Mesenchymal stem cell (in vitro differentiated cells and primary cell): ENCODE data around the gene FBXL2.

Source experiments
- DNase-seq: peaks from one replicate; pipeline ENCODE4 v3.0.0-alpha.2; 2013
- H2AFZ ChIP-seq: one replicate; pipeline ENCODE4 v1.6.1; 2013; ENCODE audit warnings: low read depth, mild to moderate bottlenecking, control low read depth, inconsistent platforms, low read length, moderate library complexity
- H2AK5ac ChIP-seq: 2 replicates; pipeline ENCODE4 v1.6.1; 2013; ENCODE audit warnings: low read length, moderate library complexity, mild to moderate bottlenecking, inconsistent platforms; ENCODE audit not compliant: severe bottlenecking
- H2BK120ac ChIP-seq: one replicate; pipeline ENCODE4 v1.6.1; 2013; ENCODE audit warnings: low read depth, mild to moderate bottlenecking, inconsistent platforms, low read length, moderate library complexity
- H2BK12ac ChIP-seq, 2 experiments: one replicate each; pipeline ENCODE4 v1.6.1; 2013; ENCODE audit warnings: inconsistent platforms in 2 of 2, low read length in 2 of 2, mild to moderate bottlenecking in 2 of 2, moderate library complexity in 2 of 2, control low read depth in 1 of 2
- H2BK15ac ChIP-seq: one replicate; pipeline ENCODE4 v1.6.1; 2013; ENCODE audit warnings: mild to moderate bottlenecking, low read depth, inconsistent platforms; ENCODE audit not compliant: poor library complexity, severe bottlenecking
- H2BK5ac ChIP-seq: 2 replicates; pipeline ENCODE4 v1.6.1; 2013; ENCODE audit warnings: low read depth, mild to moderate bottlenecking, low read length, control low read depth, inconsistent platforms; ENCODE audit not compliant: poor library complexity, severe bottlenecking
- H3K14ac ChIP-seq, 2 experiments: one replicate each; pipeline ENCODE4 v1.6.1; 2013; ENCODE audit warnings: inconsistent platforms in 2 of 2, low read length in 2 of 2, control low read depth in 1 of 2, mild to moderate bottlenecking in 1 of 2, moderate library complexity in 1 of 2
- H3K18ac ChIP-seq, 2 experiments: one replicate each; pipeline ENCODE4 v1.6.1; 2013; ENCODE audit warnings: inconsistent platforms in 2 of 2, low read length in 2 of 2, control low read depth in 1 of 2, low read depth in 1 of 2, mild to moderate bottlenecking in 1 of 2
- H3K23ac ChIP-seq, 2 experiments: one replicate each; pipeline ENCODE4 v1.6.1; 2013; ENCODE audit warnings: inconsistent platforms in 2 of 2, low read length in 2 of 2, mild to moderate bottlenecking in 2 of 2, moderate library complexity in 2 of 2, control low read depth in 1 of 2
- H3K27ac ChIP-seq: 2 replicates; pipeline ENCODE4 v1.5.1; 2013; ENCODE audit warnings: mild to moderate bottlenecking, moderate library complexity, low read length, control low read depth, inconsistent platforms; ENCODE audit not compliant: poor library complexity, severe bottlenecking
- H3K27me3 ChIP-seq, 2 experiments: 2 replicates each; pipeline versions ENCODE4 v1.6.1 to v1.7.0; 2013; ENCODE audit warnings: low read length in 2 of 2, mild to moderate bottlenecking in 2 of 2, moderate library complexity in 2 of 2, control low read depth in 1 of 2, inconsistent platforms in 1 of 2; ENCODE audit not compliant: control insufficient read depth in 1 of 2, insufficient read depth in 1 of 2
- H3K36me3 ChIP-seq, 2 experiments: 2 replicates each; pipeline versions ENCODE4 v1.6.1 to v1.7.0; 2013; ENCODE audit warnings: low read length in 2 of 2, control low read depth in 1 of 2, inconsistent platforms in 1 of 2, low read depth in 1 of 2, mild to moderate bottlenecking in 1 of 2; ENCODE audit not compliant: insufficient read depth in 2 of 2, control insufficient read depth in 1 of 2
- H3K4ac ChIP-seq, 2 experiments: one replicate each; pipeline ENCODE4 v1.6.1; 2013; ENCODE audit warnings: inconsistent platforms in 2 of 2, low read length in 2 of 2, mild to moderate bottlenecking in 2 of 2, moderate library complexity in 2 of 2, control low read depth in 1 of 2, low read depth in 1 of 2
- H3K4me1 ChIP-seq: 2 replicates; pipeline ENCODE4 v1.6.1; 2013; ENCODE audit warnings: low read depth, low read length, control low read depth; ENCODE audit not compliant: control insufficient read depth, insufficient read depth
- H3K4me2 ChIP-seq: 2 replicates; pipeline ENCODE4 v1.6.1; 2013; ENCODE audit warnings: low read length, mild to moderate bottlenecking, inconsistent platforms; ENCODE audit not compliant: poor library complexity, severe bottlenecking
- H3K4me3 ChIP-seq, 2 experiments: 2 replicates each; pipeline versions ENCODE4 v1.5.1 to v1.7.0; 2013; ENCODE audit warnings: low read length in 2 of 2, mild to moderate bottlenecking in 2 of 2, control low read depth in 1 of 2, low read depth in 1 of 2; ENCODE audit not compliant: insufficient read depth in 1 of 2
- H3K79me1 ChIP-seq: replicated peaks from 2 replicates; pipeline ENCODE4 v1.6.1; 2013; ENCODE audit warnings: mild to moderate bottlenecking, control low read depth, low read length, inconsistent platforms; ENCODE audit not compliant: poor library complexity, severe bottlenecking
- H3K9ac ChIP-seq: 2 replicates; pipeline ENCODE4 v1.7.0; 2013; ENCODE audit warnings: mild to moderate bottlenecking, low read length, moderate library complexity
- H3K9me3 ChIP-seq: 2 replicates; pipeline ENCODE4 v1.7.0; 2013; ENCODE audit warnings: mild to moderate bottlenecking, low read length; ENCODE audit not compliant: control insufficient read depth
- H4K8ac ChIP-seq: one replicate; pipeline ENCODE4 v1.6.1; 2013; ENCODE audit warnings: inconsistent platforms, mild to moderate bottlenecking, low read length, moderate library complexity
- H4K91ac ChIP-seq: one replicate; pipeline ENCODE4 v1.6.1; 2013; ENCODE audit warnings: mild to moderate bottlenecking, low read length, inconsistent platforms
- WGBS: methylation state at CpG from one replicate; pipeline ENCODE4 v1.1.7; 2013; ENCODE audit warnings: mixed read lengths; 5-methylcytosine and 5-hydroxymethylcytosine counted together

Gene FBXL2

DNA sequence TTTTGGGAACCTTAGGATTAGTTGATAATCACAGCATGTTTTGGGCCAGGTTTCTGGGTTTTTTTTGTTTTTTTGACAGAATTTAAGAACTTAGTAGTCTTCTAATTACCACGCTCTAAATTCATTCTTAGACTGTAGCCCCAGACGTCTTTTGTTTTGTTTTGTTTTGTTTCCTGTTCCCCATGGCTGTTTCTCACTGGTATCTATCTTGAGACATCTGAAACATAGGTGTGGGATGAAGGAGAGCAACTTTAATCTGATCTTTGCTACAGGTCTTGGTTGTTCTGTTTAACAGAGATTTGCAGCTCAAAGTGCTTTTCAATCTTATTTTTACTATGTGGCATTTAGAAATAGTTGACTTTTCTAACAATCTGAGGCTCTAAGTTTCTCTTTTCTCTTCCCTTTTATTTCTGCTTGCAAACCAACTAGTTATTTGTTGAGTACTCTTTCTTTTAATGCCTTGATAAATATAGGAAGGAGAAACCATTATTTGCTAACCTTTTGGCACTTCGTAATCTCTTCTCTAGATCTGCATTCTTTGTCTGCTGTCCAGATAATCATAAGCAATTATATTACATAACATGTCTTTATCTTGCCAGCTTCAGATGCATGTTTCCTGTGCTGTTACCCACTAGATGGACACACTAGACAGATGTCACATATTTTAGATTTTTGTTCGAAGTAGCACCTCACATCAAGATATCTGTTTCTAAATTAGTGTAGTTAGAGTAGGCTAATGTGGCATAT, 40.9 kb downstream of the FBXL2 start:
- H3K18ac ChIP-seq = no peak overlapping the region
- H2BK15ac ChIP-seq = no peak overlapping the region
- no peak overlapping the region for H2BK120ac ChIP-seq
- H4K8ac ChIP-seq = no peak overlapping the region
- no peak overlapping the region for H2AFZ ChIP-seq
- H3K9me3 ChIP-seq = no peaks in the 10 kb centered on the region
- H3K27me3 ChIP-seq = no peaks in the 10 kb centered on the region
- no peak overlapping the region for H3K4me2 ChIP-seq
- H3K4ac ChIP-seq = no peak overlapping the region
- no peaks in the 10 kb centered on the region for H3K4me1 ChIP-seq
- 57% methylated on average over 2 of the region's 4 CpGs for WGBS
- no peak overlapping the region for H2BK5ac ChIP-seq
- H3K9ac ChIP-seq = no peak overlapping the region
- H2BK12ac ChIP-seq = no peak overlapping the region
- H3K4me3 ChIP-seq = no peak overlapping the region
- no peak overlapping the region for H2AK5ac ChIP-seq
- peaks cover 0 to 4% of the 10 kb centered on the region in 2 experiments for H3K36me3 ChIP-seq
- peaks cover 11% of the 10 kb centered on the region for H3K79me1 ChIP-seq
- H3K14ac ChIP-seq = no peak overlapping the region
- H4K91ac ChIP-seq = no peak overlapping the region
- DNase-seq = no peak
- H3K23ac ChIP-seq = no peak overlapping the region
- no peak overlapping the region for H3K27ac ChIP-seq

- no peak overlapping the region for H2AFZ ChIP-seq
- peaks cover 11% of the 10 kb centered on the region for H3K79me1 ChIP-seq
- peak overlapping the region; percentile 69 for H2AK5ac ChIP-seq
- no peaks in the 10 kb centered on the region for H3K9me3 ChIP-seq
- no peak overlapping the region for H2BK120ac ChIP-seq
- H3K14ac ChIP-seq = no peak overlapping the region
- H3K4me3 ChIP-seq = no peak overlapping the region
- H2BK12ac ChIP-seq = no peak overlapping the region
- no peak overlapping the region for H3K27ac ChIP-seq
- H2BK5ac ChIP-seq = no peak overlapping the region
- H3K9ac ChIP-seq = no peak overlapping the region
- no peaks in the 10 kb centered on the region for H3K4me1 ChIP-seq
- DNase-seq = no peak
- H2BK15ac ChIP-seq = no peak overlapping the region
- H3K27me3 ChIP-seq = no peaks in the 10 kb centered on the region
- no peak overlapping the region for H3K4ac ChIP-seq
- no peak overlapping the region for H3K18ac ChIP-seq
- no peak overlapping the region for H3K4me2 ChIP-seq
- peak overlapping the region; percentile 54 for H4K8ac ChIP-seq
- H3K36me3 ChIP-seq = peaks cover 0 to 4% of the 10 kb centered on the region in 2 experiments
- WGBS = 84% methylated on average over 4 of the region's 5 CpGs
- H3K23ac ChIP-seq = no peak overlapping the region
- no peak overlapping the region for H4K91ac ChIP-seq
These were observed 41.6 kb downstream of the FBXL2 start for GRCh38 chr3:33318710-33319380.

- WGBS = 92% methylated on average over 1 of the region's 1 CpG
- Histone ChIP-seq H3K27me3 (no peaks in the 10 kb centered on the region), H3K4me2 (no peak overlapping the region)
These were observed 45.2 kb downstream of the FBXL2 start for GRCh38 chr3:33322412-33322811.

DNA sequence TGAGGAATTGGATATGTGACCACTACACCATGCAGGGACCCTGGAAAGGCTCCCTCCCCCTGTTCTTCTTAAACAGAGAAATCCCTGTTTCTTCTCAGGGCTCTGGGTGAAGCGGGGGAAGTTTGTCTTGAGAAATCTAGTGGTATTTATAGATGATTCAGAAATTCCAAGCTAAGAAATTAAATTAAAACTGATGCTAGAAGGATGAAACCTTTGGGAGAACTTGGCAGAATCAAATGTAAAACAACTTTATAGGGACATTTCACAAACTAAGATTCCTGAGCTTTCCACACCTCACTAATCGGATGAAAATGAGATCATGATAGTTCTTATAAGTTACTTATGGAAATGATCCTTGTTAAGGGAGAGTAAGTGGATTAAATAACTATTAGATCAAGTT, 54.2 kb downstream of the FBXL2 start:
- no peak overlapping the region for H3K4me2 ChIP-seq
- H3K14ac ChIP-seq = no peak overlapping the region
- H3K4me1 ChIP-seq = no peaks in the 10 kb centered on the region
- no peak overlapping the region for H4K8ac ChIP-seq
- no peak overlapping the region for H2BK12ac ChIP-seq
- no peak overlapping the region for H3K4me3 ChIP-seq
- H2AK5ac ChIP-seq = no peak overlapping the region
- no peak overlapping the region for H3K27ac ChIP-seq
- peaks cover 26% of the 10 kb centered on the region for H3K9me3 ChIP-seq
- no peaks in the 10 kb centered on the region for H3K27me3 ChIP-seq
- no peaks in the 10 kb centered on the region for H3K36me3 ChIP-seq
- no peak overlapping the region for H4K91ac ChIP-seq
- 100% methylated on average over 1 of the region's 2 CpGs for WGBS
- no peak overlapping the region for H2BK120ac ChIP-seq
- no peak overlapping the region for H3K23ac ChIP-seq
- H3K9ac ChIP-seq = no peak overlapping the region
- no peak overlapping the region for H3K4ac ChIP-seq
- no peak overlapping the region for H3K18ac ChIP-seq
- DNase-seq = no peak
- no peak overlapping the region for H2AFZ ChIP-seq
- H2BK15ac ChIP-seq = no peak overlapping the region
- peaks cover 5% of the 10 kb centered on the region for H3K79me1 ChIP-seq
- H2BK5ac ChIP-seq = no peak overlapping the region

More at GRCh38 chr3:33322412-33322811, 45.2 kb downstream of the FBXL2 start:
- Histone ChIP-seq H3K9ac (no peak overlapping the region), H3K4me1 (no peaks in the 10 kb centered on the region), H2AFZ (no peak overlapping the region), H4K8ac (no peak overlapping the region), H3K4me3 (no peak overlapping the region), H3K14ac (no peak overlapping the region), H3K79me1 (peaks cover 7% of the 10 kb centered on the region), H3K23ac (no peak overlapping the region), H2BK120ac (no peak overlapping the region), H3K18ac (no peak overlapping the region), H4K91ac (no peak overlapping the region), H3K36me3 (peaks cover 0 to 4% of the 10 kb centered on the region in 2 experiments), H3K27ac (no peak overlapping the region), H3K4ac (no peak overlapping the region), H3K9me3 (no peaks in the 10 kb centered on the region), H2AK5ac (no peak overlapping the region), H2BK5ac (no peak overlapping the region), H2BK15ac (no peak overlapping the region), H2BK12ac (no peak overlapping the region)
- no peak for DNase-seq
